IPS-20b (cell line): ENCODE measurements around the gene SH3TC2.

Source experiments
- H3K27ac ChIP-seq: one replicate; pipeline ENCODE4 v1.5.1; 2013; ENCODE audit warnings: low read length
- H3K27me3 ChIP-seq: 2 replicates; pipeline ENCODE4 v1.6.1; 2013; ENCODE audit warnings: mild to moderate bottlenecking, low read length, inconsistent platforms; ENCODE audit not compliant: insufficient read depth
- H3K36me3 ChIP-seq: 2 replicates; pipeline ENCODE4 v1.6.1; 2013; ENCODE audit warnings: low read depth, mild to moderate bottlenecking, inconsistent platforms, low read length, moderate library complexity; ENCODE audit not compliant: insufficient read depth
- H3K4me1 ChIP-seq: 2 replicates; pipeline ENCODE4 v1.6.1; 2013; ENCODE audit warnings: mild to moderate bottlenecking, control low read depth, inconsistent platforms, low read length, moderate library complexity; ENCODE audit not compliant: insufficient read depth
- H3K4me3 ChIP-seq: 2 replicates; pipeline ENCODE4 v1.5.1; 2013; ENCODE audit warnings: mild to moderate bottlenecking, low read length, inconsistent platforms
- H3K9ac ChIP-seq: 2 replicates; pipeline ENCODE4 v1.6.1; 2013; ENCODE audit warnings: low read depth, mild to moderate bottlenecking, inconsistent platforms, low read length, moderate library complexity
- H3K9me3 ChIP-seq: 2 replicates; pipeline ENCODE4 v1.6.1; 2013; ENCODE audit warnings: mild to moderate bottlenecking, low read depth, low read length, inconsistent platforms; ENCODE audit not compliant: insufficient read depth

SH3TC2 gene

GRCh38 chr5:149011084-149011483, 51.8 kb downstream of the SH3TC2 start:
- Histone ChIP-seq H3K4me1 (no peaks in the 10 kb centered on the region), H3K36me3 (no peaks in the 10 kb centered on the region), H3K9ac (no peak overlapping the region), H3K27ac (no peak overlapping the region), H3K4me3 (no peak overlapping the region), H3K9me3 (no peaks in the 10 kb centered on the region), H3K27me3 (no peaks in the 10 kb centered on the region)

DNA sequence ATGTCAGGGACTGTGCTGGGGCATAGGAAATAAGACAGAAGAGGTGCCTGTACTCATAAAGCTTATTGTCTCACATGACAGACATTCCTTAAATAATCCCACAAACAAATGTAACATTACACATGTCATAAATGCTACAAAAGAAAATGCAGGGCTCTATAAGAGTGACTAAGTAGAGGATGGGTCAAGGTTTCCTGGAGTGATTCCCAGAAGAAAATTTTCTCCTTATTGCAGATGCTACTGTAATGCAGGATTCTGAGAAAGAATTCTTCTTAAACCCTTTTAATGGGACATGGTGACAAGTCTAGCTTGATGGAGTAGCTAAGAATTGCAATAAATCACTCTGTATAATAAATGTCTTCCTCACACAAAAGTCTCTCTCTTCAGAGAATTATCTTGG, 55.7 kb downstream of the SH3TC2 start:
- Histone ChIP-seq H3K27ac (no peak overlapping the region), H3K4me1 (no peaks in the 10 kb centered on the region), H3K9ac (no peak overlapping the region)

DNA sequence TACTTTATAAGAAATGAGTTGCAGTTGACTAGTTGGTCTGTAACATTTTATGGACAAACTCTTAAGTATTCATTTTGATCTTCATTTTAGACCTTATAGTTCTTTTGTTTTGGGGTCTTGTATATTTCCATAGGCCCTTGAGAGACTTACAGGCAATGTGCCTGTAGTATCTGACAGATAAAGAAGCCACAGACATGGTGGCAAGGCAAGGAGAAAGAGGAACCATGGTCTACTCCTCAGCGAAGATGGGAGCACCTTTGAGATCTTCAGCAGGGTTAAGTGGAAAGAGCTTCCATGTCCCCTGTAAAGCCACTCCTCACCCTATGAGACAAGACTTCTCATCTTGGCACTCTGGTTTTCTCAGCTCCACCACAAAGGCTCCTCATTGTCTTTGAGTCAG, 56.4 kb downstream of the SH3TC2 start:
- no peaks in the 10 kb centered on the region for H3K9me3 ChIP-seq
- no peak overlapping the region for H3K4me3 ChIP-seq
- no peaks in the 10 kb centered on the region for H3K36me3 ChIP-seq
- H3K9ac ChIP-seq, result no peak overlapping the region
- H3K27me3 ChIP-seq, result no peaks in the 10 kb centered on the region
- H3K4me1 ChIP-seq, result no peaks in the 10 kb centered on the region
- H3K27ac ChIP-seq, result no peak overlapping the region

More for the DNA sequence above, 55.7 kb downstream of the SH3TC2 start:
- Histone ChIP-seq H3K36me3 (no peaks in the 10 kb centered on the region), H3K9me3 (no peaks in the 10 kb centered on the region), H3K27me3 (no peaks in the 10 kb centered on the region), H3K4me3 (no peak overlapping the region)

DNA sequence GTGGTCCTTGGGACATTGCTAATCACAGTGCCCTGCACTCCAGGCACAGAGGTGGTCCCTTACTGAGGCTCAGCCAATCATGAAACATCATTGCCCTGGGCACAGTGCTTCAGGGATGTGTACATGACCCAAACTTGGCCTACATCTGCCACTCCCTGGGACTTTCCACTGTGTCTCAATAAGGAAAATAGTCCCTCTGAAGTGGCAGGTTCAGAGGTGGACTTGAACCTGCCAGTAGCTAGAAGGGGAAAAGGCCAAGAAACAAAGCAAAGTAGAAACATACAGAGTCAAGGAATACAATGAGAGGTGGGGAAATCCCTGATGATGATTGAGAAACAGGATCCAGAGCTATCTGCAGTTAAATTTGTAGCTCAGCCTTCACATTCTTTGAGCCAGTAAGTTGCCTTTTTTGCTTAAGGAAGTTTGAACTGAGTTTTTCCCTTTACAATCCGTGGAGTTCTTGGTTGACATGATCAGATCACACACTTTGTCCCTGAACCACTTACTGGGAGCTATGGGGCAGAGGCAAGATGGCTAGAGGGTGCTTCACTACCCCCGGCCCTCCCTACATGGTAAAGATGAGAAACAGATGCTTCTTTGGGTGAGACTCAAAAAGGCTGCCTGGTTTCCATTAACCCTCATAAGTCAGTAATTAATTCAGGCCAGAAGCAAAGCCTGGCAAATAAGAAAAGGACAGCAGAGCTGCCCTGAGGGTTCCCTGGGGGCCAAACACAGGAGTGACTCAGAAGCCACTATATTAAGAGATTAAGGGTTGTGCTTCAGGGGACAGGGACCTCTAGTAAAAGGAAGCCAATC, 57.6 kb downstream of the SH3TC2 start:
- Histone ChIP-seq H3K4me3 (no peak overlapping the region), H3K36me3 (no peaks in the 10 kb centered on the region), H3K4me1 (no peaks in the 10 kb centered on the region), H3K27ac (no peak overlapping the region), H3K27me3 (no peaks in the 10 kb centered on the region), H3K9ac (no peak overlapping the region), H3K9me3 (no peaks in the 10 kb centered on the region)

DNA sequence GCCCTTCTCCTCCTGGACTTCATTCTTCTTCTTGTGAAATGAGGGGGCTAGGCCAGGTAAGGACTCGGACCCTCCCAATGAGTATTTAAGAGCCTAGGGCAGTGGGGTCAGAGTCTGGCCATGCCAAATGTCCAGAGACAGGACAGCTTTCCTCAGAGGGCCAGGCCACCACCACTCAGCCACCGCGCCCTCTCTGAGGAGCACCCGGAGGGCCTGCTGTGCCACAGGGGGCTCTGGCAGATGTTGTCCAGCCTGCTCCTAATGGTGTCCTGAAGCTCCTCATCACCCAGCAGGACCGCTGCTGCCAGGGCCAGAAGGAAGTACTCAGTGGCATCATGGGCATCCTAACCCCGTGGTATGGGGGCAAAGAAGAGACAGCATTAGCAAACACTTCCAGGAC, 58.3 kb downstream of the SH3TC2 start:
- H3K4me1 ChIP-seq, result no peaks in the 10 kb centered on the region
- H3K4me3 ChIP-seq, result no peak overlapping the region
- H3K27me3 ChIP-seq, result no peaks in the 10 kb centered on the region
- no peaks in the 10 kb centered on the region for H3K9me3 ChIP-seq
- no peaks in the 10 kb centered on the region for H3K36me3 ChIP-seq
- H3K27ac ChIP-seq, result no peak overlapping the region
- no peak overlapping the region for H3K9ac ChIP-seq

GRCh38 chr5:149002761-149003689, 59.8 kb downstream of the SH3TC2 start:
- H3K9ac ChIP-seq, result no peak overlapping the region
- H3K4me3 ChIP-seq, result no peak overlapping the region
- H3K9me3 ChIP-seq, result no peaks in the 10 kb centered on the region
- no peaks in the 10 kb centered on the region for H3K27me3 ChIP-seq
- H3K4me1 ChIP-seq, result no peaks in the 10 kb centered on the region
- H3K36me3 ChIP-seq, result no peaks in the 10 kb centered on the region
- H3K27ac ChIP-seq, result no peak overlapping the region

GRCh38 chr5:149002053-149002452, 60.8 kb downstream of the SH3TC2 start:
- no peak overlapping the region for H3K4me3 ChIP-seq
- H3K27me3 ChIP-seq, result no peaks in the 10 kb centered on the region
- H3K4me1 ChIP-seq, result no peaks in the 10 kb centered on the region
- H3K9me3 ChIP-seq, result no peaks in the 10 kb centered on the region
- no peaks in the 10 kb centered on the region for H3K36me3 ChIP-seq
- H3K27ac ChIP-seq, result no peak overlapping the region
- no peak overlapping the region for H3K9ac ChIP-seq

DNA sequence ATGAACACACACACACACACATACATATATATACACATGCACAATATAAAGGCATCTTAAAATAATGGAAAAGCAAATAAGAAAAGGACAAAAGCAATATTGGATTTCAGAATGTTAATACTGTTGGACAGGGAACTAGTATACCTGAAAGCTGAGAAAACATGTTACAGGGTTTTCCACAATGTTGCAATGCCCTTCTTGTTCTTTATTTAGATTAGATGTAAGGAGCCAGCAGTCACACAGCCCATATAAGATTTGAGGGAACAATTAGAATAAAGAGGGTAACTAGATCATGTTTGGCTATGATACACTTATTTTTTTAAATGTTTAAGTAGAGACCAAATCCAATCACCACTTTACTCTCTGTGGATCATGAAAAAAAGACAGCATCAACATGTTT, 61.7 kb downstream of the SH3TC2 start:
- H3K9ac ChIP-seq, result no peak overlapping the region
- no peaks in the 10 kb centered on the region for H3K36me3 ChIP-seq
- H3K4me3 ChIP-seq, result no peak overlapping the region
- no peaks in the 10 kb centered on the region for H3K4me1 ChIP-seq
- no peaks in the 10 kb centered on the region for H3K9me3 ChIP-seq
- H3K27me3 ChIP-seq, result no peaks in the 10 kb centered on the region
- no peak overlapping the region for H3K27ac ChIP-seq

- Histone ChIP-seq H3K36me3 (no peaks in the 10 kb centered on the region), H3K4me3 (no peak overlapping the region), H3K27ac (no peak overlapping the region)
These were observed 63.1 kb downstream of the SH3TC2 start for GRCh38 chr5:148999741-149000140.

DNA sequence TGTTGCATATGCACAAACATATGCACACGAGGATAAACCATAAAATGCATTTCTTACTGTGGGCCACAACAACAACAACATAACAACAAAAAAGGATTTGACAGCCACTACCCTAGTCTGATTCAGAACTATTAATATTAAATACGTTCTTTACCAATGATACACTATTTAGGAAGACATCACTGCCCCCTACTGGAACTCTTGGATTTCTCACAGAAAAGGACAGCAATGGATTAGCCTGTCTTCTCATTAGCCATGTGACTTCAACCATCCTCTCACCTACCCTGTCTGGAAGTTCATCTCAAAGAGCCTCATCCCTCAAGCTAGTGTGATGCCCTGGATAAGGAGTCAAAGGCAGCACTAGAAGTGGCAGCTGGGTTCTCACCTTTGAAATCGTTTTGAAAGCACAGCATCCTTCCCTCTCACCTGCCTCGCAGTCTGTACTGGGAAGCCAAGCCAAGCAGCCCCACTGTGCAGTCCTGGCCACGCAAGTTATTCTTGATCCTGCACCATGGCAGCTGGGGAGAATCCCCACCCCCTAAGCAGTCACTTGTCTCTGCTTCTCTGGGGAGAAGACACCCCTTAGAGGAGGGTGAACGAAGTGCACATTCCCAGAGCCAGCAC, 64.6 kb downstream of the SH3TC2 start:
- Histone ChIP-seq H3K36me3 (no peaks in the 10 kb centered on the region), H3K27me3 (no peaks in the 10 kb centered on the region), H3K9ac (no peak overlapping the region), H3K9me3 (no peaks in the 10 kb centered on the region), H3K4me1 (no peaks in the 10 kb centered on the region), H3K4me3 (no peak overlapping the region), H3K27ac (no peak overlapping the region)

More at GRCh38 chr5:148999741-149000140, 63.1 kb downstream of the SH3TC2 start:
- Histone ChIP-seq H3K4me1 (no peaks in the 10 kb centered on the region), H3K9me3 (no peaks in the 10 kb centered on the region), H3K27me3 (no peaks in the 10 kb centered on the region), H3K9ac (no peak overlapping the region)

GRCh38 chr5:148996270-148996669, 66.6 kb downstream of the SH3TC2 start:
- Histone ChIP-seq H3K9ac (no peak overlapping the region), H3K4me1 (no peaks in the 10 kb centered on the region; the same call in 1 of the 2 replicates), H3K9me3 (no peaks in the 10 kb centered on the region), H3K27ac (no peak overlapping the region), H3K36me3 (no peaks in the 10 kb centered on the region), H3K27me3 (no peaks in the 10 kb centered on the region), H3K4me3 (no peak overlapping the region)
